Stomach (tissue), 9 donors: ENCODE data around the gene DCAF8. TPM values are rescaled to one million over a fixed set of nuclear protein-coding genes. Genes with fewer than 3 reads are reported as not detected.

Experiments
- DNase-seq, 2 donors: peaks; one replicate each; pipeline versions ENCODE4 v3.0.0 to v3.0.0-alpha.2; 2013 to 2019
- H3K27ac ChIP-seq, 5 donors: fragments of 200-600 bp in 4 of 5; sonication (generic) in 4 of 5; one replicate each; pipeline ENCODE4 v1.5.1; 2013 to 2019; ENCODE audit warnings: mild to moderate bottlenecking in 1 of 5, moderate library complexity in 1 of 5
- H3K27me3 ChIP-seq, 3 donors: fragments of 200-600 bp; sonication (generic); one replicate each; pipeline ENCODE4 v1.5.1; 2017 to 2019; ENCODE audit warnings: mixed run types in 1 of 3
- H3K36me3 ChIP-seq, 4 donors: fragments of 200-600 bp; sonication (generic); 1 replicate in 3 of 4; 2 replicates in 1 of 4; pipeline ENCODE4 v1.5.1; 2016 to 2019
- H3K4me1 ChIP-seq, 4 donors: fragments of 200-600 bp; sonication (generic); one replicate each; pipeline ENCODE4 v1.5.1; 2016 to 2019
- H3K4me3 ChIP-seq, 4 donors: fragments of 200-600 bp; sonication (generic) in 3 of 4; one replicate each; pipeline ENCODE4 v1.5.1; 2016 to 2019; ENCODE audit warnings: mild to moderate bottlenecking in 1 of 4
- H3K9me3 ChIP-seq, 4 donors: fragments of 200-600 bp; sonication (generic); one replicate each; pipeline ENCODE4 v1.5.1; 2016 to 2019
- CTCF ChIP-seq, 7 experiments: fragments of 450-650 bp in 4 of 7; fragments of 200-600 bp in 3 of 7; sonication (generic) in 3 of 7; IDR thresholded peaks; one replicate each; pipeline ENCODE4 v1.5.1; 2016 to 2019; ENCODE audit warnings: antibody characterized with exemption in 7 of 7, control low read depth in 2 of 7, mild to moderate bottlenecking in 1 of 7
- EP300 ChIP-seq: sonication (generic); formaldehyde crosslinking; IDR thresholded peaks from one replicate; pipeline ENCODE4 v1.6.1; 2017; ENCODE audit warnings: antibody characterized with exemption
- POLR2A ChIP-seq, 4 donors: fragments of 450-650 bp; IDR thresholded peaks; one replicate each; pipeline ENCODE4 v1.6.1; 2016; ENCODE audit warnings: antibody characterized with exemption in 4 of 4, control low read depth in 2 of 4, mild to moderate bottlenecking in 1 of 4, moderate library complexity in 1 of 4
- POLR2AphosphoS5 ChIP-seq, 3 donors: sonication (generic); formaldehyde crosslinking; IDR thresholded peaks; one replicate each; pipeline ENCODE4 v1.6.1; 2016; ENCODE audit warnings: antibody characterized with exemption in 3 of 3
- WGBS, 5 donors: extraction: QIAGEN DNeasy Blood & Tissue Kit in 3 of 5; methylation state at CpG; one replicate each; pipeline versions ENCODE4 v1.1.5 to v1.1.7; 2013 to 2018; 5-methylcytosine and 5-hydroxymethylcytosine counted together
- intact Hi-C: fragments of 100-400 bp; cut with DNase I; formaldehyde crosslinking; loops from one replicate; pipeline ENCODE4 v1.15.1; 2023; ENCODE audit warnings: low total_unique reads
- polyA plus RNA-seq, 3 donors: library from polyadenylated mRNA; stranded (reverse); fragments of 200-250 nt; gene quantifications; one replicate each; pipeline ENCODE4 v1.2.3, GENCODE V29; 2013
- total RNA-seq, 5 donors: library from RNA; depleted of rRNA; stranded (reverse); fragments of >200 nt; gene quantifications; one replicate each; pipeline versions ENCODE4 v1.1.0 to v1.2.3, GENCODE V29; 2014 to 2016
- donor health status: healthy with polysubstance abuse.
- donor health status: Bipolar disorder and iron deficiency.
- donor health status: healthy.

Gene DCAF8
- total and polyA plus RNA-seq, 8 donors = 39.4 to 267 (median 86.4) TPM

GRCh38 chr1:160284220-160284781, 22.0 kb upstream of the DCAF8 start:
- peak in 2 of 3 donors; percentile 36 to 51 for TF ChIP-seq POLR2AphosphoS5 (IDR thresholded peaks at IDR 0.05)
- no peak for TF ChIP-seq CTCF (IDR thresholded peaks at IDR 0.05)
- Histone ChIP-seq H3K36me3 (peaks cover 37 to 59% (median 52%) of the 10 kb centered on the region in 4 donors), H3K27ac (peak overlapping the region; percentile 38 to 90 (median 86)), H3K9me3 (no peaks in the 10 kb centered on the region), H3K4me3 (peak overlapping the region; percentile 69 to 95 (median 83)), H3K4me1 (peaks cover 8 to 27% (median 25%) of the 10 kb centered on the region in 4 donors), H3K27me3 (no peaks in the 10 kb centered on the region)
- peak; percentile 28 to 63 for DNase-seq
- WGBS, 5 donors = 0 to 2% (median 2%) methylated on average over 15 of the region's 15 CpGs
- intact Hi-C loops = loop anchor here (10.0 kb wide), 1 partner anchor 90 kb away; the partner anchor contains the start of gene CASQ1

DNA sequence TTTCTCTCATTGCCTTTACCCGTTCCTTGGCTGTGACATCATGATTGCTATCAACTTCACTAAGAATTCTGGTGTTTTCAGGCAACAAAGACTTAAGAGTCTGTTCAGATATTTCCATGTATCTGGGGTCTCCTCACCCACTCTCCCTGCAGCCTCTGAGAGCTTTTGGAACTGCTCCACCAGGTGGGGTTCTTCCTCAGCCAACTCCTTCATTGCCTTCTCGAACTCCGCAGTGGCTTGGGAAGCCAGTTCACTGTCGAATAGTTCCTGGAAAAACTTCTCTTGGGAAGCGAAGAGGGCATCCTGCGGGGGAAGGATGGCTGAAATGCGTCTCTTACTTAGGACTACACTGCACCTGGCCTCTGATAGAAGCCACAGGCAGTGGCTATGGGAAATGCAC, 20.5 kb upstream of the DCAF8 start:
- intact Hi-C loops = loop anchor here (10.0 kb wide), 1 partner anchor 88 kb away; the partner anchor contains the start of gene CASQ1
- Histone ChIP-seq H3K27ac (no peak overlapping the region), H3K4me3 (no peak overlapping the region), H3K27me3 (no peaks in the 10 kb centered on the region), H3K9me3 (no peaks in the 10 kb centered on the region), H3K36me3 (peaks cover 46 to 59% (median 52%) of the 10 kb centered on the region in 4 donors), H3K4me1 (peaks cover 8 to 27% (median 25%) of the 10 kb centered on the region in 4 donors)
- 89 to 95% (median 93%) methylated on average over 7 of the region's 7 CpGs for WGBS, 5 donors
- TF ChIP-seq POLR2AphosphoS5 (IDR thresholded peaks at IDR 0.05) = no peak
- no peak for TF ChIP-seq EP300
- no peak for TF ChIP-seq POLR2A (IDR thresholded peaks at IDR 0.05)
- no peak for TF ChIP-seq CTCF (IDR thresholded peaks at IDR 0.05)
- DNase-seq = no peak

DNA sequence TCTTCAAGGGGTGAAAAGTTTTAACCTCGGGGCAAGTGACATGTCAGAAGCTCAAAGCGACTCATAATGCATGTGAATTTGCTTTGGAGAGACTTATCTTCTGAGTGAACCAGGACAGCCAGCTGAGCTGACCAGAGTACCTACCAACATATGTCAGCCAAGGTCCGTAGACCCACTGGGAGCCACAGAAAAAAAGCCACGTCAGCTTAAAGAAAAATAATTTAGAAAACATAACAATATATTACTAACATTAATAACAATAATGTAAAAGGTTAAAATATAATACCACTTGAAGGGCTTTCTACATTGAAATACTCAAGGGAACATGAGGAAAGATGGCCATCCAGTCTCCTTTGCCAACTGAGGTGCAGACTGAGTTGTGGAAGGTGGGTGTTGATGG, 15.6 kb upstream of the DCAF8 start:
- Histone ChIP-seq H3K9me3 (no peaks in the 10 kb centered on the region), H3K27ac (no peak overlapping the region), H3K36me3 (peaks cover 46 to 76% (median 74%) of the 10 kb centered on the region in 4 donors), H3K4me1 (peaks cover 0 to 3% (median 2%) of the 10 kb centered on the region in 4 donors), H3K4me3 (no peak overlapping the region), H3K27me3 (no peaks in the 10 kb centered on the region)
- intact Hi-C loops = no loop called here
- no peak for DNase-seq
- no peak for TF ChIP-seq POLR2A (IDR thresholded peaks at IDR 0.05)
- TF ChIP-seq POLR2AphosphoS5 (IDR thresholded peaks at IDR 0.05) = no peak
- no peak for TF ChIP-seq CTCF (IDR thresholded peaks at IDR 0.05)
- TF ChIP-seq EP300 = no peak
- 85 to 93% (median 91%) methylated on average over 4 of the region's 4 CpGs for WGBS, 5 donors

DNA sequence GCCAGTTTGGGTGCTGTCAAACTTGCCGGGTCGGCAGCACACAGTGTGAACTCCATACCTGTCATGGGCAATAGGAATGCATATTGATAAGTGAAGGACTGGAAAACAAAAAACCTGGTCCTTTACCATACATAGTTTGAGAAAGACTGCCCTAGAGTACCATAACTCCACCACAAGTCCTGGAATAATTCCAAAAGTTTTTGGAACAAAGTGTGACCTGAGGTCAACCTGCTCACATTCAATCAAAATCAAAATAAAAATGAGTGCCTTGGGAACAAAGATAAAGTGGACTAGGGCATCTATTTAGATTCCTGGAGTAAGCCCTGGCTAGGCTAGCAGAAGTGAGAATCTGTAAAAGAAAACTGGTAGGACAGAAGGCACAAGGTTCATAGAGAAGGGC, 15.0 kb upstream of the DCAF8 start:
- Histone ChIP-seq H3K27me3 (no peaks in the 10 kb centered on the region), H3K27ac (no peak overlapping the region), H3K4me3 (no peak overlapping the region), H3K4me1 (no peaks in the 10 kb centered on the region), H3K36me3 (peaks cover 42 to 70% (median 67%) of the 10 kb centered on the region in 4 donors), H3K9me3 (no peaks in the 10 kb centered on the region)
- DNase-seq = no peak
- 58 to 92% (median 73%) methylated on average over 2 of the region's 2 CpGs for WGBS, 5 donors
- intact Hi-C loops = no loop called here
- no peak for TF ChIP-seq POLR2AphosphoS5 (IDR thresholded peaks at IDR 0.05)
- no peak for TF ChIP-seq CTCF (IDR thresholded peaks at IDR 0.05)
- no peak for TF ChIP-seq EP300
- TF ChIP-seq POLR2A (IDR thresholded peaks at IDR 0.05) = no peak
